Skin epidermis (tissue), 12 donors: ENCODE results near the gene CLDN6.

ENCODE experiments used
- H3K27ac ChIP-seq, 21 experiments: fragments of 200-600 bp; sonication (generic) in 11 of 21; one replicate each; pipeline ENCODE4 v1.5.0; 2020; ENCODE audit warnings: mild to moderate bottlenecking in 3 of 21, inconsistent platforms in 2 of 21, moderate library complexity in 2 of 21
- H3K4me3 ChIP-seq, 7 experiments: fragments of 200-600 bp; sonication (generic) in 2 of 7; one replicate each; pipeline ENCODE4 v1.5.0; 2020; ENCODE audit warnings: inconsistent platforms in 2 of 7, mild to moderate bottlenecking in 2 of 7, moderate library complexity in 1 of 7

CLDN6 gene

DNA sequence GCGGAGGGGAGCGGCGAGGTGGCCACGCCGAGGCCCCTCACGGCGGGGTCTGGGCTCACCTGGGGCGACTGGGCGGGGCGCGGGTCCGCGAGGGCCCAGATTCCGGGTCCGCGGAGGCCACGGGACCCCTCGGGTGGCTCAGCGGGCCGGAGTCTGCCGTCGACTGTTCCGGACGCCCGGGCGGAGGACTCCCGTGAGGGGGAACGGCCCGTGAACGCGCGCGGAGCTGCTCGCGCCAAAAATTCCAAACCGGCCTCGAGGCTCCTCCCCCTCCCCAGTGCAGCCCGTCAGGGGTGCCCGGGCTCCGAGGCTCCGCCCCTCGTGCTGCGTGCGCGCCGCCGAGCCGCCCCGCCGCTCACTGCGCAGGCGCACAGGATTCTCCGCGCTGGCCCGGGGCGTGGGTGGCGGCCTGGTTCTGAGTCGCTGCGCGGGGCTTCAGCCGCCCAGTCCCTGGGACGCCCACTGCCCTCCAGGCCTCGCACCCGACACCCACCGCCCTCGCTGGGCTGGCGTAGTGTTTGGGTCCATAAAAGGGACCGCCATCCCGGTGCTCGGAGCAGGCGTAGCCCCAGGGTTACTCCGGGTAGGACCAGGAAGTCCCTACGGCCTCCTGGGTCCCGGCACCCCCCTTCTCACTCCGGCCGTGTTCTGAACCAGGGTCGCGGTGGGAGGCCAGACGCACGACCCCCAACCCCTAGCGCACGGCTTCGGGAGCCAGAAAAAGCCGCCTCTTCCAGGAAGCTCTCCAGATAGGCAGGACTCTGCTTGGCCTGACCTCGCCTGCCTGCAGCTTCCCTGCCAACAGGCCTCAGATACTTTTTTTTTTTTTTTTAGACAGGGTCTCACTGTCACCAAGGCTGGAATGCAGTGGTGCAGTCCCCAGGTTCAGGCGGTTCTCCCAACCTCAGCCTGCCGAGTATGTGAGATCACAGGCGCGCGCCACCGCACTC is 37.5 kb downstream of the CLDN6 start, which contains the start of gene PKMYT1:
Gene PKMYT1 (minus strand): TSS at position 220 of the 950 bp plus-strand sequence. CDS start 789 bp downstream, outside the sequence.
- H3K4me3 ChIP-seq, result peak within 1 kb of the TSS; percentile 67 to 80 (median 72)
- H3K27ac ChIP-seq, result peak within 1 kb of the TSS; percentile 44 to 96 (median 91)

DNA sequence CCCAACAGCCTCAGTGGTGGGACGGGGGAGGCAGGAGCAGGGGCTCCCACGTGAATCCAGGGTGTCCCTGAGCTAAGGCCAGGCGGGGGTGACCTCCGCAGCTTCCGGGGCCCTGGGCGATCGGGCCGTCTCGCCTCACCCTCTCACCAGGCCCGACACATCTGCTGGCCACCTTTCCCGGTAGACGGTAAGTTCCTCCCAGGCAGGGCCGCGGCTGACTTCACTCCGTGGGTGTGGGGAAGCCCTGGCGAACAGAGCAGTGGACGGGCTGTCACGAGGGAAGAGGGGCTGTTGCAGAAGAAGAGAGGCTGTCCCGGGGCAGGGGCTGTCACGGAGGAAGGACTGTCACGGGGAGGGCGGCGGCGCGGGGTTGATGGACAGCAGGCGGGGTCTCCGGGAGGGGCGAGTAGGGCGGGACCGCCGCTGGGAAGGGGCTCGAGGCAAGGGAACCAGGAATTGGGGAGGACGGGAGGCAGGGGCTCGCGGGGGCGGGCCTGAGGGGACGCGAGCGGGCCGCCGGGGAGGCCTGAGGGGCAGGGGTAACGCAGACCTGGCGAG is 38.2 kb downstream of the CLDN6 start:
- peak overlapping the region in 11 of 21 experiments; percentile 4 to 96 (median 91) for H3K27ac ChIP-seq
- peak overlapping the region; percentile 67 to 80 (median 72) for H3K4me3 ChIP-seq

DNA sequence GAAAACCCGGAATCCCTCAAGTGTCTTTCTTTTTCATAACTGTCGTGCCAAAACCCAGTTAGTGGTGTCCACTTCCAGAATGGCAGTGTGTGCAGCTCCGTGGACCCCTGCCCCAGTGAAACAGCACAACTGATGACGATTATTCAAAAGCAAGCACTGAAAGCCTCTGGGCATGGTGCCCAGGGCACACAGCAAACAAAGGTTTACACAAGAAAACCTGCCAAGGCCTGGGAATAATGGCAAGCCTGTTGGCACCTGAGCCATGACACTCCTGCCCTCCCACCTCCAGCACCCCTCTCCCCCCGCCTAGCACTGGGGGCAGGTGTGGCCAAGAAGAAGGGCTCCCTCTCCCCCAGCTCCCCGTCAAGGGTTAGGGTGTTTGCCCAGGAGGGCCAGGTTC is 40.5 kb downstream of the CLDN6 start:
- H3K4me3 ChIP-seq, result no peak overlapping the region
- H3K27ac ChIP-seq, result no peak overlapping the region

DNA sequence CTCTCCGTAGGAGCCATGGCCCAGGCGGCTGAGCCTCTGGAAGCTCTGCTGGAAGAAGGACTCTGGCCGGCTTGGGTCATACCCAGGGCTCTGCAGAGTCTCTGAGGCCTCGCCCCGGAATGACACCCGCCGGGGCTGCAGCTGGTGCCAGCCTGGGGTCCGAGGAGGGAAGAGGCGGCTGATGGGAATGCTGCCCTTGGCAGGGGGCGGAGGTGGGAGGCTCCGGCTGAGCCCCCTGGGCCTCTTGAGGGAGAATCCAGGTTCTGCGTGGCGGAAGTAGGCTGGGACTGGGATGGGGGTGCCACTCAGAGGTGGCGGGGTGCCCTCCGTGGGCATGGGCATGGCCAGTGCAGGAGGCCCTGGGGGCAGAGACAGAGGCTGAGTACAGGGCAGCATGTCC is 41.3 kb downstream of the CLDN6 start:
- Histone ChIP-seq H3K4me3 (no peak overlapping the region), H3K27ac (no peak overlapping the region)

DNA sequence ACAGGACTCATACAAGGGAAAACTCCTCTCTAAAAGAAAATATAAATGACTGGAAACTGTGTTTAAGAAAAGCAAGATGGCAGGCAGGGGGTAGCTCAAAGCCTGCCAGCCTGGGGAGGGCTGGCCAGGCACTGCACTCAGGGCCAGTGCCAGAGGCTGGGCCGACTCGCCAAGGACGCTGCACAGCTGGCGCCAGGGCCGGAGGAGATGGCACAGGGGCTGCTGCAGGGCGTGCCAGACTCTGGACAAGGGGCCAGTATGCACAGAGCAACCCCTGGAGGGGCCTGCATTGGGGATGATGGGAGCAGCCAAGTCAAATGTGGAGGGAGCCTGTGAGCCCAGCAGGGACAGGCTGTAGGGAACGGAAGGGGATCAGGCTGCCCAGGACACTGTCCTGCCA is 41.8 kb downstream of the CLDN6 start:
- Histone ChIP-seq H3K27ac (no peak overlapping the region), H3K4me3 (no peak overlapping the region)

DNA sequence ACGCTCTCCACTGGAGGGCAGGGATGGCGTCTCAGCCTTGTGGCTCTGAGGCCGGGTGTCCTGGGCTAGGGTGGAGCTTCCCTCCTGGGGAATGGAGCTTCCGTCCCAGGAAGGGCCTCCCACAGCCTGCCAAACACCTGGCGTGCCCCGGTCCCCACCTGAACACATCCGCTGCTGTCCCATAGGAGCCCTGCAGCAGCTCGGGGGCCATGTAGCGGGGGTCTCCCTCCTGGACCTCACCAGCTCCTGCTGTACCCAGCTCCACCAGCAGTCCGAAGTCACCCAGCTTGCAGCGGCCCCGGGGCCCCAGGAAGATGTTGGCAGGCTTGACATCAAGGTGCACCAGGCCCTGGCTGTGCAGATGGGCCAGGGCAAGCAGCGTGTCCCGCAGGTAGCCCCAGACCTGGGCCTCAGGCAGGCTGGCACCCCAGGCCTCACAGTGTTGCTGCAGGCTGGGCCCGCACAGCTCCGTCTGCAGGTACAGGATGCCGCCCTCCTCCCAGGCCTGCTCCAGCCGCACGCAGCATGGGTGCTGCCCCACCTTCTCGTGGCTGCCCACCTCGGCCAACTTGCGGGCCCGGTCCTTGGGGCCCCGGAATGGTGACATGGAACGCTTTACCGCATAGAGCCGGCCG is 42.7 kb downstream of the CLDN6 start:
- Histone ChIP-seq H3K4me3 (no peak overlapping the region), H3K27ac (no peak overlapping the region)

DNA sequence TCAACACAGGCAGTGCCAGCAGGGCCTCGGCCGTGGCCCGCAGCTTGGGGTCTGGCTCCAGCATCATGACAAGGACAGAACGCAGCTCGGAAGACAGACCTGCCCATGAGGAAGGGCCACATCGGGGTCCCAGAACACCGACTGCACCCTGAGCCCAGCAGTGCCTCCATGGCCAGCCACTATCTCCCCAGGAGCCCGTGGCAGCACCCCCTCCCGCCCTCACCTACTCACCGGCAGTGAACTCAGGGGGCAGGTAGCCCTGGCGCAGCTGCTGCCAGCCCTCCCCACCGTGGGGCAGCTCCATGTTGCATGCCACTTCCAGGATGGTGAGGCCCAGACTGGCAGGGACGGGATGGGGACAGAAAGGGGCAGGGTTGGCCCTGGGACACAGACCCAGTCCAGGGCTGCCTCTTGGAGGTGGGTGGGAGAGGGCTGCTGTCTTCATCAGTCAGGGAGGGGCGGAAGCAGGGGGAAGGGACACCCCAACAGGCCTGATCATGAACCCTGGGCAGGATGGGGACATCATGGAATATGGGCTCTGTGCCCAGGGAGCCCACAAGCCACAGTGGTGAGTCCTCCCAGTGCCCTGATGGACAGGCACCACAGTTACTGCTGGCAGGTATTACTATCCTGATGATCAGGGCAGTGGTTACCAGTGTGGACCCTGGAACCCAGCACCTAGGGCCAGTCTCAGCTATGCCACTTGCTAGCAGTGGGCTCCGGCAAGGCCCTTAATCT is 43.5 kb downstream of the CLDN6 start:
- H3K27ac ChIP-seq, result no peak overlapping the region
- H3K4me3 ChIP-seq, result no peak overlapping the region

DNA sequence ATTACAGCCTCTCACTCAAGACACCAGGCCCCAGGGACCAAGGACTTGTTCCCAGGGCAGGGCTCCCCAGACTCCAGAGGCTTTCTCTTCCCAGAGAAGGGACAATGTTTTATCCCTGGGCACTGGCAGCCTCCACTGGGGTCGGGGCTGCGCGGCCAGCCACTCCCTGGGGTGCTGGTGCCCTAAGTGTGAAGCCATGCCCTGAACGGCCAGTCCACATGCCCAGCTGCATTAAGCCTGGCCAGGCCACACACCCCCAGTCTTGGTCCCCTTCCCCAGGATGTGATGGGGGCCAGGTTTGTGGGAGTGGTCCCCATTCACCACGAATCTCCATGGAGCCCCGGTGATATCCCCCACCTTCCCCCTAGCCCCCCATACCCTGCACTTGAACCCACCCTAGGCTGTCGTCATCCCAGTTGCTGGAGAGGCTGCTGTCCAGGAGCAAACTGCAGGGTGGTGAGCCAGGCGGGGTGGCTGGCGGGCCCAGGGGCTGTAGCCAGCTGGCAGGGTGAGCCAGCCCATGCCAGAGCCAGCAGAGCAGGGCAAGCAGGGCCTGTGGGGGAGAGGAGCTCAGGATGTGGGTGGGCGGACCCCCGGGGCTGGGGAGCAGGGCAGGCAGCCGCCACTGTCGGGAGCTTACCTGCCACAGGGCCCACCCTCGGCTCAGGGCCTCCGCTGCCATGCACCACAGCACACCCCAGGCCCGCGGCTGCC is 44.2 kb downstream of the CLDN6 start:
- no peak overlapping the region for H3K4me3 ChIP-seq
- H3K27ac ChIP-seq, result no peak overlapping the region

DNA sequence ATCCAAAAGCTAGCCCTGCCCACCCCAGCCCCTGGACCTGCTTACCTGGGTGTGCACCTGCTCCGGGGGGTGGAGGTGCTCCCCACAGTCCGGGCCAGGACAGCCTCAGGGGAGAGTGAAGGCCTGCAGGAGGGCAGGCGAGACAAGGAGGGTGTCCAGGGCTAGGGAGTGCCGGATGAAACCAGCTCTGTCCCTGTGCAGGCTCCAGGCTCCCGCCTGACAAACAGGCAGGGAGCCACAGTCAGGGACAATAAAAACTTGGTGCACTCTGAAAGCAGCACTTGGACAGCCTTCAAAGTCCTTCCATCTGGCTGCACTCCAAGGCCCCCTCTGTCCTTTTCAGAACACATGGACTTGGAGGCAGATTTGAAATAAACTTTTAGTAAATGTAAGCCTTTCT is 44.9 kb downstream of the CLDN6 start:
- Histone ChIP-seq H3K27ac (no peak overlapping the region), H3K4me3 (no peak overlapping the region)

DNA sequence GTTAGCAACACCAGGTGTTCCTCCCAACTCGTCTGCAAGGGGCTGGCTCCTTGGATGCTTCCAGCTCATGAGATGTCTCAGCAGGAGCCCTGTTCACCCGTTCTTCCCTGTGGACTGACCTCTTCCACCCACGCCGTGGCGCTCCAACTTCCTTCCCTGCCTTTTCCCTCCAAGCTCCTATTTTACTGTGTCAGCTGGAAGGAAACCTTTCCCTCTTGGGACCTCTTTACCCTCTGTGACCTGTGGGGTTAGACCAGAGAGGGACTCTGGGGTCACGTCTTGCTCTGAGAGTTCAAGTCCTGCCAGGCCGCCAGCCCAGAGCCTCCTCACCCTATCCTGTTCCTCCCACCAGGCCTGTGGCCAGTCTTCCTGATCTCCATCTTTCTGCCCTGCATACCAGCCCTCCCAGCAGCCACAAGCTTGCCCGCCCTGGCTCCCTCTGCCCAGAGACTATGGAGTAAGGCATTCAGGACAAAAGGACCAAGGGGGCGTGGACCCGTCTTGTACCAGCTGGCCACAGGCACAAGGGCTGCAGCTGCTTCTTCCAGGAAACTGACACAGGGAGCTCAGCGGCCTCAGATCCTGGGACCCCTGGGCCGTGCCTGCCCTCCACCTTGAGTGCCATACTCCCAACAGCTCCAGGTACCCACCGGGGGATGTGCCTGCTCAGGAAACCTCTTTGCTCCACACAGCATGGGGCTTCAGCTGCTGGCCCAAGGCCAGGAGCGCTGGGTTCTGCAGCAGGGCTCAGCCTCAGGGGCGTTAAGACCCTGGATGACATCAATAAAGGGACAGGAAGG is 45.8 kb downstream of the CLDN6 start:
- Histone ChIP-seq H3K4me3 (no peak overlapping the region), H3K27ac (no peak overlapping the region)

DNA sequence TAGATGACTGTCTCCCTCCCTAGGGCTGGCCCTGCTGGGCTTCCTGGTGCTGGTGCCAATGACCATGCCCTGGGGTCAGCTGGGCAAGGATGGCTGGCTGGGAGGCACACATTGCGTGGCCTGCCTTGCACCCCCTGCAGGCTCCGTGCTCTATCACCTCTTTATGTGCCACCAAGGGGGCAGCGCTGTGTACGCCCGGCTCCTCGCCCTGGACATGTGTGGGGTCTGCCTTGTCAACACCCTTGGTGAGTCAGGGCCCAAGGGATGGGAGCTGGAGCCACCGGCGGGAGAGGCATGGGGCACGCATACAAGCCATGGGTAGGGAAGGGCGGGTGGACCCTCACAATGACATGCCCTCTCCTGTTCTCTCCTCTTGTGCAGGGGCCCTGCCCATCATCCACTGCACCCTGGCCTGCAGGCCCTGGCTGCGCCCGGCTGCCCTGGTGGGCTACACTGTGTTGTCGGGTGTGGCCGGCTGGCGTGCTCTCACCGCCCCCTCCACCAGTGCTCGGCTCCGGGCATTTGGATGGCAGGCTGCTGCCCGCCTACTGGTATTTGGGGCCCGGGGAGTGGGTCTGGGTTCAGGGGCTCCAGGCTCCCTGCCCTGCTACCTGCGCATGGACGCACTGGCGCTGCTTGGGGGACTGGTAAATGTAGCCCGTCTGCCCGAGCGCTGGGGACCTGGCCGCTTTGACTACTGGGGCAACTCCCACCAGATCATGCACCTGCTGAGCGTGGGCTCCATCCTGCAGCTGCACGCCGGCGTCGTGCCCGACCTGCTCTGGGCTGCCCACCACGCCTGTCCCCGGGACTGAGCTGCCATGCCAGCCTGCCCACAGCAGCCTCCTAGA is 46.6 kb downstream of the CLDN6 start:
- Histone ChIP-seq H3K4me3 (peak overlapping the region in 1 of 7 experiments; percentile 86), H3K27ac (no peak overlapping the region)

DNA sequence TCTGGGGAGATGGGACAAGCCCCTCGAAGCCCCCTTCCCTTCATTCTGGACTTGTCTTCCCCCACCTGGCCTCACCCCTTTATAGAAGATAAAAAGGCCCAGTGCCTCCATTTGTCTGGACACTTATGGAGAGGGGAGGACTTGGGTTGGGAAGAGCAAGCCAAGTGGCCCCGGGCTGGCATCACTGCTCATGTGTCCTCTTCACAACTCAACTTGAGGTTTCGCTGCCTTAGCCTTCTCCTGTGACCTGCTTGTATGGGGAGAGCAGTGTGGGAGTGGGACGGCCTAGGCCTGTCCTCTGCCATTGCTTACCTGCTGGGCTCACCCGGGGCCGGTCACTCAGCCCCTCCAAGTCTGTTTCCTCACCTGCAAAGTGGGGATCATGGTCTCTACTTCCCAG is 47.4 kb downstream of the CLDN6 start:
- Histone ChIP-seq H3K4me3 (peak overlapping the region; percentile 70 to 86 (median 74)), H3K27ac (peak overlapping the region in 12 of 21 experiments; percentile 52 to 85 (median 74))

DNA sequence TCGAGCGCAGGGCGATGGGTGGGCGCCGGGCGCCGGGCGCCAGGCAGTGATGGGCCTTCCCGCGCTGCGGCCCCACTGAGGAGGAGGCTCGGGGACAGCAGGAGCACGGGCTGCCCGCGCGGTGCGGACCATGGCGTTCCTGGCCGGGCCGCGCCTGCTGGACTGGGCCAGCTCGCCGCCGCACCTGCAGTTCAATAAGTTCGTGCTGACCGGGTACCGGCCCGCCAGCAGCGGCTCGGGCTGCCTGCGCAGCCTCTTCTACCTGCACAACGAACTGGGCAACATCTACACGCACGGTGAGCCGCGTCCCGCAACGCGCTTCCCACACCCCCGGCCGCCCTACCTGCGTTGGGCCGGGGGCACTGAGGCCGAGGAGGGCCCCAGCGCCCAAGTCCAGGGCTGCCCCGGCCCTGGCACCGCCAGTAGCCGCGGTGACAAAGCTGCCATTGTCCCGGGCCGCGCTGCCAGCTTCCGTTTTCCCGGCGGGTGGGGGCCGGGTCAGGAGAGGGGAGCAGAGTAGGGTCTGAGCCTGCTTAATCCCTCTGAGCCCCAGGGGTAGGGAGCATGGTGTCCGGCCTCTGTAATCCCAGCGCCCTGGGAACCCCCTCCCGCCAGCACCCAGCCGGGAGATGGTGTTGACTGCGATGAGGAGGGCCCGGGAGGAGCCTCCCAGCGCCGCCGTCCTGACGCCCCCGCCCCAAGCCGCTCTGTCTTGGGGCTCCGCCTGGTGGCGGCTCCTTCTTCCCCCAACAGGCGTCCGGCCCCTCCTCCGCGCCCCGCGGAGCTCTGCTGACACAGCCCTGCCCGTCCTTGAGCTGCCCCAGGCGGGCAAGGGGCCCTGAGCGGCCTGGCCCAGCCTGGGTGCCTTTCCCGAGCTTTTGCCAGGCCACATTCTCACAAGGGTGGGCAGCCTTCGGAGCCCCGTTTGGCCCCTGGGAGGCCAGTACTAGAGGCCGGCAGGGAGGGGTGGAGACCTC is 48.1 kb downstream of the CLDN6 start:
- H3K27ac ChIP-seq, result peak overlapping the region in 20 of 21 experiments; percentile 39 to 85 (median 62)
- peak overlapping the region; percentile 70 to 86 (median 74) for H3K4me3 ChIP-seq

DNA sequence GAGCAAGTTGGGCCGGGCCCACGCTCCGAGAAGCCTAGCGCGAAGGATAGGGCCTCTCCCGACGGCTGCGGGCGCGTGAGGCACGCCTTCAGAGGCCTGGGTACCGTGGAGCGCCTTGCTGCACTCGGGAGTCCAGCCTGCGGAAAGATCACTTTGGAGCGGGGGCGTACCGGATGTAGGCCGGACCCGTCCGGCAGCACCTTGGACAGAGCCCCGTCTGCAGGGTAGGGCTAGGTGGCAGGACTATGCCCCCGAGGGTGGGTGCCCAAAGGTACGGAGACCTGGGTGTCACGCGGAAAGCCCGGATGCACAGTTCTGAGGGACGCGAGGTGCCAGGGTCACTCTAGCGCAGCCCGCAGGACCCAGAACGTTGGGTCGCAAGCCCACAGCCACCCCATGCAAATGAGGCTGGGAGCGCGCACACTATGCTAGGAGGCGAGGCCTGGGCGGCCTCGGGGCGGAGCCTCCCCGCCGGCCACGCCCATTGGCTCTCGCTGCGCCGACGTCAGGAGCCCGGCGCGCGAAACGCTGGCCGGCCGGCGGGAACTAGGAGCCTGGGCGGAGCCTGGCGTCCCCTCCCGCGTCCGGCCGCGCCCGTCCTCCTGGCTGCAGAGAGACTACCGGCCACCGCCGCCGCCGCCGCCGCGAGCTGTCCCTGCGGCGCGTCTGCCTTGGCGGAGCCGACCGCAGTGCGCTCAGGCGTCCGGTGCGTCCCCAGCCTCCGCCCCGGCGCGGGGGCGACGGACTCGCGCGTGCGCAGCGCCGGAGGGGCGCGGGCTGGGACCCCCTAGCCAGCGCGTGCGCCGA is 49.0 kb downstream of the CLDN6 start, which contains the start of gene PAQR4:
Gene PAQR4 (plus strand): TSS at position 611 of the 807 bp plus-strand sequence. CDS start 327 bp downstream, outside the sequence.
- peak within 1 kb of the TSS in 20 of 21 experiments; percentile 39 to 85 (median 62) for H3K27ac ChIP-seq
- peak within 1 kb of the TSS; percentile 70 to 86 (median 74) for H3K4me3 ChIP-seq

DNA sequence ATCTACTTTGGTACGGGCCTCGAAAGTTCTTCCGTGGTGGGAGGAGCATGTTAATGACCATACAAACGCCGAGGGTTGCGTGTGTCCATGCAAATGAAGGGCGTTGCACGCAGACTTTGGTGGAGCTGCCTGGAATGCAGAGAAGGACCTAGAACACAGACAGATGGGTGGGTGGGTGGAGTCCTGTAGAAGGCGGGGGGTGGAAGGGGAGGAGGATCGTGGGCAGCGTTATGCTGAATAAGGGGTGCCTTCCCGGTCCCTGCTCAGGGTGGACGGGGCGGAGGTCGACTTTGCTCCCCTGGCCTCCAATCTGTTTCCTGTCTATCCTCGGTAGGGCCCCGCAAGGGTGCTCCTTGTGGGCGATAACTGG is 49.6 kb downstream of the CLDN6 start:
- Histone ChIP-seq H3K4me3 (peak overlapping the region; percentile 70 to 86 (median 74)), H3K27ac (peak overlapping the region in 6 of 21 experiments; percentile 33 to 85 (median 50))
